Endodermal cell (in vitro differentiated cells): ENCODE measurements around the gene ZC3H12C. TPM values are rescaled to one million over a fixed set of nuclear protein-coding genes. Genes with fewer than 3 reads are reported as not detected.

Source experiments
- DNase-seq: peaks from one replicate; pipeline ENCODE4 v3.0.0-alpha.2; 2017
- H3K27ac ChIP-seq: 2 replicates; pipeline ENCODE4 v1.5.1; 2013; ENCODE audit warnings: mild to moderate bottlenecking, low read depth, low read length, moderate library complexity
- H3K27me3 ChIP-seq: 2 replicates; pipeline ENCODE4 v1.6.1; 2013; ENCODE audit warnings: mild to moderate bottlenecking, low read length, moderate library complexity; ENCODE audit not compliant: insufficient read depth, control insufficient read depth, poor library complexity, severe bottlenecking
- H3K36me3 ChIP-seq: 2 replicates; pipeline ENCODE4 v1.7.0; 2013; ENCODE audit warnings: mild to moderate bottlenecking, low read length, moderate library complexity; ENCODE audit not compliant: control insufficient read depth, insufficient read depth
- H3K4me1 ChIP-seq: one replicate; pipeline ENCODE4 v1.7.0; 2013; ENCODE audit warnings: low read length; ENCODE audit not compliant: control insufficient read depth, insufficient read depth
- H3K4me3 ChIP-seq: 2 replicates; pipeline ENCODE4 v1.5.1; 2013; ENCODE audit warnings: mild to moderate bottlenecking, low read length, moderate library complexity
- H3K9ac ChIP-seq: 2 replicates; pipeline ENCODE4 v1.6.1; 2013; ENCODE audit warnings: mild to moderate bottlenecking, low read length, moderate library complexity; ENCODE audit not compliant: poor library complexity, severe bottlenecking; ENCODE audit errors: extremely low read depth
- H3K9me3 ChIP-seq: 2 replicates; pipeline ENCODE4 v1.6.1; 2013; ENCODE audit warnings: mild to moderate bottlenecking, low read length, moderate library complexity; ENCODE audit not compliant: control insufficient read depth
- H3K27ac Mint-ChIP-seq: 2 replicates; pipeline ENCODE4 v1.8.0; 2020; ENCODE audit warnings: mixed read lengths
- H3K27me3 Mint-ChIP-seq: 2 replicates; pipeline ENCODE4 v1.8.0; 2021; ENCODE audit warnings: mild to moderate bottlenecking, mixed read lengths; ENCODE audit not compliant: insufficient read depth
- H3K36me3 Mint-ChIP-seq: 2 replicates; pipeline ENCODE4 v1.8.0; 2020; ENCODE audit warnings: low read depth, mixed read lengths
- H3K4me1 Mint-ChIP-seq: 2 replicates; pipeline ENCODE4 v1.8.0; 2020; ENCODE audit warnings: mixed read lengths
- H3K4me3 Mint-ChIP-seq: 2 replicates; pipeline ENCODE4 v1.8.0; 2020; ENCODE audit warnings: mild to moderate bottlenecking, moderate library complexity, mixed read lengths
- H3K9me3 Mint-ChIP-seq: 2 replicates; pipeline ENCODE4 v1.8.0; 2020; ENCODE audit warnings: mild to moderate bottlenecking, mixed read lengths
- WGBS, 2 experiments: methylation state at CpG; one replicate each; pipeline versions ENCODE4 v1.1.5 to v1.1.7; 2013; ENCODE audit warnings: missing lambda C conversion rate in 2 of 2, mixed read lengths in 1 of 2; ENCODE audit not compliant: insufficient coverage in 1 of 2, insufficient read length in 1 of 2; 5-methylcytosine and 5-hydroxymethylcytosine counted together
- total RNA-seq, 2 donors: library from RNA; stranded (reverse); fragmentation: NEBNext Ultra II Directional in 1 of 2; extraction: Animal tissue kit (Norgen Biotek cat#: 25700) in 1 of 2; gene quantifications; 2 replicates in 1 of 2; 3 replicates in 1 of 2; pipeline ENCODE4 v1.2.1, GENCODE V29; 2021
- TF ChIP-seq, protein P1 (sequence below): fragments of 200-600 bp; sonication (generic); conservative IDR thresholded peaks from 2 replicates; pipeline ENCODE4 v1.5.0; 2021; ENCODE audit warnings: antibody characterized with exemption, mild to moderate bottlenecking

Gene ZC3H12C
- total RNA-seq, 2 donors from 2014 or later: 4.1 to 5.6 TPM

- H3K27me3 ChIP-seq: no peaks in the 10 kb centered on the region
- Mint-ChIP-seq H3K4me3 (no peak overlapping the region), H3K27ac (no peak overlapping the region), H3K36me3 (no peaks in the 10 kb centered on the region), H3K9me3 (no peaks in the 10 kb centered on the region), H3K27me3 (no peaks in the 10 kb centered on the region), H3K4me1 (peaks cover 5% of the 10 kb centered on the region)
- 73 to 75% methylated on average over 1 to 4 of the region's 4 CpGs for WGBS, 2 experiments
- peaks cover 3% of the 10 kb centered on the region for H3K4me1 ChIP-seq
- no peaks in the 10 kb centered on the region for H3K36me3 ChIP-seq
- no peak overlapping the region for H3K27ac ChIP-seq
- no peaks in the 10 kb centered on the region for H3K9me3 ChIP-seq
- DNase-seq: peak; percentile 37
- H3K4me3 ChIP-seq: no peak overlapping the region
- no peak overlapping the region for H3K9ac ChIP-seq
- TF ChIP-seq, protein P1, sequence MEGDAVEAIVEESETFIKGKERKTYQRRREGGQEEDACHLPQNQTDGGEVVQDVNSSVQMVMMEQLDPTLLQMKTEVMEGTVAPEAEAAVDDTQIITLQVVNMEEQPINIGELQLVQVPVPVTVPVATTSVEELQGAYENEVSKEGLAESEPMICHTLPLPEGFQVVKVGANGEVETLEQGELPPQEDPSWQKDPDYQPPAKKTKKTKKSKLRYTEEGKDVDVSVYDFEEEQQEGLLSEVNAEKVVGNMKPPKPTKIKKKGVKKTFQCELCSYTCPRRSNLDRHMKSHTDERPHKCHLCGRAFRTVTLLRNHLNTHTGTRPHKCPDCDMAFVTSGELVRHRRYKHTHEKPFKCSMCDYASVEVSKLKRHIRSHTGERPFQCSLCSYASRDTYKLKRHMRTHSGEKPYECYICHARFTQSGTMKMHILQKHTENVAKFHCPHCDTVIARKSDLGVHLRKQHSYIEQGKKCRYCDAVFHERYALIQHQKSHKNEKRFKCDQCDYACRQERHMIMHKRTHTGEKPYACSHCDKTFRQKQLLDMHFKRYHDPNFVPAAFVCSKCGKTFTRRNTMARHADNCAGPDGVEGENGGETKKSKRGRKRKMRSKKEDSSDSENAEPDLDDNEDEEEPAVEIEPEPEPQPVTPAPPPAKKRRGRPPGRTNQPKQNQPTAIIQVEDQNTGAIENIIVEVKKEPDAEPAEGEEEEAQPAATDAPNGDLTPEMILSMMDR: no peak
These were observed 106.2 kb downstream of the ZC3H12C start for GRCh38 chr11:110199184-110199981.

- no peak overlapping the region for H3K9ac ChIP-seq
- H3K9me3 Mint-ChIP-seq: no peaks in the 10 kb centered on the region
- no peaks in the 10 kb centered on the region for H3K36me3 ChIP-seq
- no peaks in the 10 kb centered on the region for H3K27me3 ChIP-seq
- TF ChIP-seq, protein P1: no peak
- peak; percentile 36 for DNase-seq
- H3K4me3 ChIP-seq: no peak overlapping the region
- no peaks in the 10 kb centered on the region for H3K9me3 ChIP-seq
- H3K4me1 Mint-ChIP-seq: peaks cover 5% of the 10 kb centered on the region
- H3K4me1 ChIP-seq: peaks cover 3% of the 10 kb centered on the region
- 65% methylated on average over 5 to 6 of the region's 6 CpGs for WGBS, 2 experiments
- H3K4me3 Mint-ChIP-seq: no peak overlapping the region
- H3K27ac ChIP-seq: no peak overlapping the region
- no peaks in the 10 kb centered on the region for H3K36me3 Mint-ChIP-seq
- no peaks in the 10 kb centered on the region for H3K27me3 Mint-ChIP-seq
- H3K27ac Mint-ChIP-seq: no peak overlapping the region
These were observed 107.0 kb downstream of the ZC3H12C start for GRCh38 chr11:110200241-110200640.

DNA sequence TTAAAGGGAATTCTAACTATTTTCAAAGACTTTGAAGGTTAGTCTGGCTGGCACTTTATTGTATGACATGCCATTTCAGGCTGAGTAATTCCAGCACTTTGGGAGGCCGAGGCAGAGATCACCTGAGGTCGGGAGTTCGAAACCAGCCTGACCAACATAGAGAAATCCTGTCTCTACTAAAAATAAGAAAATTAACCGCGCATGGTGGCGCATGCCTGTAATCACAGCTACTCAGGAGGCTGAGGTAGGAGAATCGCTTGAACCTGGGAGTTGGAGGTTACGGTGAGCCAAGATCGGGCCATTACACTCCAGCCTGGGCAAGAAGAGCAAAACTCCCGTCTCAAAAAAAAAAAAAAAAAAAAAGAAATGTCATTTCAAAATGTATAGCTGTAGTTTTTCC lies 107.6 kb downstream of the ZC3H12C start:
- H3K36me3 ChIP-seq: no peaks in the 10 kb centered on the region
- no peak overlapping the region for H3K4me3 ChIP-seq
- no peaks in the 10 kb centered on the region for H3K27me3 ChIP-seq
- 93 to 95% methylated on average over 8 to 9 of the region's 10 CpGs for WGBS, 2 experiments
- H3K9ac ChIP-seq: no peak overlapping the region
- no peak overlapping the region for H3K27ac Mint-ChIP-seq
- peaks cover 5% of the 10 kb centered on the region for H3K4me1 Mint-ChIP-seq
- peaks cover 3% of the 10 kb centered on the region for H3K4me1 ChIP-seq
- no peak for DNase-seq
- no peaks in the 10 kb centered on the region for H3K9me3 ChIP-seq
- no peaks in the 10 kb centered on the region for H3K9me3 Mint-ChIP-seq
- H3K27me3 Mint-ChIP-seq: no peaks in the 10 kb centered on the region
- H3K4me3 Mint-ChIP-seq: no peak overlapping the region
- no peaks in the 10 kb centered on the region for H3K36me3 Mint-ChIP-seq
- no peak overlapping the region for H3K27ac ChIP-seq
- TF ChIP-seq, protein P1: no peak
